Karpas-422 (cell line): ENCODE measurements around the gene SLC19A2. TPM values are rescaled to one million over a fixed set of nuclear protein-coding genes. Genes with fewer than 3 reads are reported as not detected.
"Not testable (repeated sequence)": the region's sequence is repeated elsewhere in the genome, so short reads cannot be mapped to it uniquely, and the experiment has no call there.

ENCODE experiments used
- DNase-seq: peaks from one replicate; pipeline ENCODE4 v3.0.0-alpha.2; 2015
- H2AFZ ChIP-seq: fragments of 200-600 bp; sonication (generic); 2 replicates; pipeline ENCODE4 v1.6.1; 2014; ENCODE audit warnings: antibody characterized with exemption, low read length, mixed read lengths
- H3K27ac ChIP-seq: fragments of 200-600 bp; sonication (generic); 2 replicates; pipeline ENCODE4 v1.5.1; 2014; ENCODE audit warnings: mild to moderate bottlenecking, low read length, moderate library complexity
- H3K27me3 ChIP-seq: fragments of 200-600 bp; sonication (generic); 2 replicates; pipeline ENCODE4 v1.6.1; 2014; ENCODE audit warnings: low read length, mixed read lengths
- H3K36me3 ChIP-seq: fragments of 200-600 bp; sonication (generic); 2 replicates; pipeline ENCODE4 v1.6.1; 2014; ENCODE audit warnings: low read length, mixed read lengths; ENCODE audit not compliant: insufficient read depth
- H3K4me1 ChIP-seq: fragments of 200-600 bp; sonication (generic); 2 replicates; pipeline ENCODE4 v1.6.1; 2014; ENCODE audit warnings: mild to moderate bottlenecking, low read length, mixed read lengths
- H3K4me2 ChIP-seq: fragments of 200-600 bp; sonication (generic); 2 replicates; pipeline ENCODE4 v1.6.1; 2014; ENCODE audit warnings: low read length, low read depth, mild to moderate bottlenecking; ENCODE audit not compliant: poor library complexity, severe bottlenecking
- H3K4me3 ChIP-seq: fragments of 200-600 bp; sonication (generic); 2 replicates; pipeline ENCODE4 v1.5.1; 2014; ENCODE audit warnings: mild to moderate bottlenecking, antibody characterized with exemption, low read length, mixed read lengths
- H3K79me2 ChIP-seq: fragments of 200-600 bp; sonication (generic); 2 replicates; pipeline ENCODE4 v1.6.1; 2014; ENCODE audit warnings: mild to moderate bottlenecking, low read length, mixed read lengths
- H3K9ac ChIP-seq: fragments of 200-600 bp; sonication (generic); 2 replicates; pipeline ENCODE4 v1.6.0; 2014; ENCODE audit warnings: low read length
- H3K9me2 ChIP-seq: fragments of 200-600 bp; sonication (generic), shearing (Covaris generic); replicated peaks from 2 replicates; pipeline ENCODE4 v1.6.0; 2014; ENCODE audit warnings: mild to moderate bottlenecking, low read length, moderate library complexity; ENCODE audit not compliant: insufficient read depth
- H3K9me3 ChIP-seq: fragments of 300-700, 200-600 bp; sonication (generic); 2 replicates; pipeline ENCODE4 v1.6.1; 2014; ENCODE audit warnings: low read length, mixed read lengths
- H4K20me1 ChIP-seq: fragments of 200-600 bp; sonication (generic); 2 replicates; pipeline ENCODE4 v1.6.1; 2014; ENCODE audit warnings: mild to moderate bottlenecking, antibody characterized with exemption, low read length, low read depth; ENCODE audit not compliant: insufficient read depth
- total RNA-seq: library from RNA; depleted of rRNA; stranded (reverse); fragments of >200 nt; shearing (Covaris generic); gene quantifications from 2 replicates; pipeline ENCODE4 v1.2.3, GENCODE V29; 2014; ENCODE audit warnings: low replicate concordance

Gene SLC19A2
- total RNA-seq, 1 experiment from 2014 or later = 2.3 TPM

DNA sequence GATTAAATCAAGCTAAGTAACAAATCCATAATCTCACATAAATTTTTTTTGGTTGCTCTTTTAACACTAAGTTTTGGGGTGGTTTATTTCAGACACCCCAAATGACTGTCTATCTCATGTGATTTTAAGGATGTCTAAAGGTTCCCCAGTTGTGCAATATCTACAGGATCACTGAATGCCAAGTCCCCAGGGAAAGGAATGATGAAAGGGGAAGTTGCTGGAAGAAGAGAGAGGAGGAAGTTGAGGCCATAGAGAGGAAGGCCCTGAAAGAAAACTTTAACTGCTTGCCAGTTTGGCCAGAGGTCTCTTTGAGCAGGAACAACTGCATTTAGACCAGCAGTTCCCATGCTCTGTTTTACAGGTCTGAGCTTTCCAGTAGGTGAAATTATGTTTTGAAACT is 27.5 kb upstream of the SLC19A2 start:
- H3K9me2 ChIP-seq = no peaks in the 10 kb centered on the region
- H3K27me3 ChIP-seq = no peaks in the 10 kb centered on the region
- no peak overlapping the region for H3K27ac ChIP-seq
- no peak overlapping the region for H3K4me2 ChIP-seq
- no peaks in the 10 kb centered on the region for H3K36me3 ChIP-seq
- H3K4me1 ChIP-seq = no peaks in the 10 kb centered on the region
- DNase-seq = no peak
- no peak overlapping the region for H3K4me3 ChIP-seq
- H3K9me3 ChIP-seq = no peaks in the 10 kb centered on the region
- no peak overlapping the region for H2AFZ ChIP-seq
- no peaks in the 10 kb centered on the region for H4K20me1 ChIP-seq
- H3K79me2 ChIP-seq = no peaks in the 10 kb centered on the region
- no peak overlapping the region for H3K9ac ChIP-seq

DNA sequence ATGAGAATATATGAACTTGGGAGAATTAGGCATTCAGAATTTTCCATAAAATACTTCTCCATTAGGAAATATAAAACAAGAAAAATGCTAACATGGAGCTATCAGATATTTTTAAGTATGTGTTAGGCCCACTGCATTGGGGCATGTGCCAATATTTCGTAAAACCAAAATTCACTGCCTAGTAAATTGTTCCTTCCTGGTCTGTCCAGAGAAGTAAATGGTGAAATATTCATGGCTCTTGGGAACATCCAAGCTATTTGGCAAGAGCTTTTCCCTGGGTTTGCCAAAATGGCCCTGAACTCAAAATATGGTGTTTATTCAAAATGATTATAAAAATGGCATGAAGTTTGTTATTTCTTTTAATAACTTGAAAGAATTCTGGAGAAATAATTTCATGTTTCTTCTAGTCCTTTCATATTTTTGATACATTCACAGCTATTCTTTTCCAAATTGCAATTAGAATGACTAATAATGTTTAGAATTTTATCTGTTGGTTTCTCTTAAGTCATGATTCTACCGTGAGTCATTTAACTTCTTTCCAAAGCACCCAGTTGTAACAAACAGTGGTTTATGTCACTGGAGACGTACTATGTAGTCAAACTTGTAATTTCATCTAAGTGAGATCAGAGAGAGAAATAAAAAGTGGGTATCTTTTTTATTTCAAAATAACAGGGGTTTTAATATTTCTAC is 25.7 kb upstream of the SLC19A2 start:
- no peaks in the 10 kb centered on the region for H3K9me2 ChIP-seq
- no peaks in the 10 kb centered on the region for H3K27me3 ChIP-seq
- no peaks in the 10 kb centered on the region for H3K4me1 ChIP-seq
- H3K79me2 ChIP-seq = no peaks in the 10 kb centered on the region
- H3K9me3 ChIP-seq = no peaks in the 10 kb centered on the region
- H2AFZ ChIP-seq = no peak overlapping the region
- no peak for DNase-seq
- no peak overlapping the region for H3K27ac ChIP-seq
- no peaks in the 10 kb centered on the region for H4K20me1 ChIP-seq
- H3K9ac ChIP-seq = no peak overlapping the region
- no peak overlapping the region for H3K4me3 ChIP-seq
- H3K4me2 ChIP-seq = no peak overlapping the region
- no peaks in the 10 kb centered on the region for H3K36me3 ChIP-seq

GRCh38 chr1:169510060-169510459 is 24.3 kb upstream of the SLC19A2 start:
- no peaks in the 10 kb centered on the region for H3K9me2 ChIP-seq
- no peak overlapping the region for H3K4me3 ChIP-seq
- no peak overlapping the region for H3K4me2 ChIP-seq
- no peak overlapping the region for H3K9ac ChIP-seq
- H2AFZ ChIP-seq = no peak overlapping the region
- no peaks in the 10 kb centered on the region for H3K27me3 ChIP-seq
- DNase-seq = no peak
- no peaks in the 10 kb centered on the region for H3K9me3 ChIP-seq
- no peaks in the 10 kb centered on the region for H4K20me1 ChIP-seq
- no peak overlapping the region for H3K27ac ChIP-seq
- no peaks in the 10 kb centered on the region for H3K4me1 ChIP-seq
- no peaks in the 10 kb centered on the region for H3K79me2 ChIP-seq
- no peaks in the 10 kb centered on the region for H3K36me3 ChIP-seq

DNA sequence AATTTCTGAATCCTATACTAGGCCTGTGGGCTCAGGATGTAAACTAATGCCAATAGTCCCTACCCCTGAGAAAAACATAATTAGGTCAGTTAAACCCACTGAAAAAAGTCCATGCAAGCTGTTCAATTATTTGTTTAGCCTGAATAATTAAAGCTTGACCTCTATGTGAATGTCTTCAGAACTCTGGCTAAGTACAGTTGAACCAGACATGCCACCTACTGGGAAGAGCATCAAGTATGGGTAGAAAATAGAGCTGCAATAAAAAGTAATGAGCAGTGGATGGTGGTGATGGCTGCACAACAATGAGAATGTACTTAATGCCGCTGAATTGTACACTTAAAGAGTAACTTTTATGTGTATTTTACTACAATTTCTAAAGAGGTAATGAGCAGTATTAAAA is 23.6 kb upstream of the SLC19A2 start:
- Histone ChIP-seq H3K4me1 (no peaks in the 10 kb centered on the region), H3K9me3 (no peaks in the 10 kb centered on the region), H3K36me3 (no peaks in the 10 kb centered on the region), H3K4me3 (no peak overlapping the region), H3K9ac (no peak overlapping the region), H3K27ac (no peak overlapping the region), H3K9me2 (no peaks in the 10 kb centered on the region), H3K4me2 (no peak overlapping the region), H3K27me3 (no peaks in the 10 kb centered on the region), H4K20me1 (no peaks in the 10 kb centered on the region), H2AFZ (no peak overlapping the region), H3K79me2 (no peaks in the 10 kb centered on the region)
- DNase-seq = no peak

DNA sequence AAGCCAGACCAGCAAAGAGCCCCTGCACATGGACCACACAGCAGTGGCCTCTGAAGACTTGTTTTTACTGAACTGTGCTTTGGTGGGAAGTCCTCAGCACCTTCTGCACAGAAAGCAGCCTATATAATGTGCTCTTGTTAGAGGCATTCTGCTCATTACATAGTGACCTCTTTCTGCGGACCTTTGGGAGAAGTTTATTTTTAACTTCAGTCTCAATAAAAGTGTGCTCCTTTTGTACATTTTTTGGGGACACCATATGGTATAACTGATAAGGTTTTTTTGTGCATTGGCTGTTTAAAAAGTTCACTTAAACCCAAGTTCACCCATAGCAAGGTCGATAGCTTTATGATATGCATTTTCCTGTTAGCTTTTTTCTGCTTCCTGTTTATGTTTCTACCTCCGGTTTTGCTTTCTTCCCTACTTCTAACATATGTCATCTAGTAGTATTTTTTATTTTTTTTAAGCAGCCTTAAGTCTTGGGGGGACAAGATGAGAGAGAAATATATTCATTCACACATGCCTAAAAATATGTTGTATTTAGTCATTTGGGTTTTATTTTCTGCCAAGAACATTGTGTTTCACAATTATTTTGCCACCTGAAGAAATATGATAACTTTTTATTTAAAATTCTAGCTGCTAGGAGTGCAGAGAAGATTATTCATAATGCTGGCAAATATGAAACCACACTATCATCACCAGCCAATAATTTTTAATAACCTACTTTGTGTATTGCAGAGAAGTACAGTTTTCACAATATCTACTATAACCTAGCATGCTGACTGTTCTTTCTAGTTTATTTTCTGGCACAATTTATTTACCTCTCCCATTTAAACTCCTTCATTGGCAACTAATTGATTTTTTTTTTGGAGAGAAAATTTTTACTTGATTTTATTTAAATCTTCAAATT is 22.9 kb upstream of the SLC19A2 start:
- Histone ChIP-seq H3K4me1 (no peaks in the 10 kb centered on the region), H4K20me1 (no peaks in the 10 kb centered on the region), H2AFZ (no peak overlapping the region), H3K27ac (no peak overlapping the region), H3K9ac (no peak overlapping the region), H3K79me2 (no peaks in the 10 kb centered on the region), H3K4me3 (no peak overlapping the region), H3K9me3 (no peaks in the 10 kb centered on the region), H3K36me3 (no peaks in the 10 kb centered on the region), H3K27me3 (no peaks in the 10 kb centered on the region), H3K4me2 (no peak overlapping the region), H3K9me2 (no peaks in the 10 kb centered on the region)
- DNase-seq = no peak

- H3K9me2 ChIP-seq = no peaks in the 10 kb centered on the region
- no peak overlapping the region for H3K27ac ChIP-seq
- no peak overlapping the region for H2AFZ ChIP-seq
- no peaks in the 10 kb centered on the region for H3K4me1 ChIP-seq
- no peaks in the 10 kb centered on the region for H4K20me1 ChIP-seq
- no peak for DNase-seq
- no peaks in the 10 kb centered on the region for H3K9me3 ChIP-seq
- no peaks in the 10 kb centered on the region for H3K79me2 ChIP-seq
- no peak overlapping the region for H3K4me2 ChIP-seq
- no peak overlapping the region for H3K4me3 ChIP-seq
- no peaks in the 10 kb centered on the region for H3K36me3 ChIP-seq
- no peaks in the 10 kb centered on the region for H3K27me3 ChIP-seq
- no peak overlapping the region for H3K9ac ChIP-seq
These were observed 21.7 kb upstream of the SLC19A2 start for GRCh38 chr1:169507413-169507812.

DNA sequence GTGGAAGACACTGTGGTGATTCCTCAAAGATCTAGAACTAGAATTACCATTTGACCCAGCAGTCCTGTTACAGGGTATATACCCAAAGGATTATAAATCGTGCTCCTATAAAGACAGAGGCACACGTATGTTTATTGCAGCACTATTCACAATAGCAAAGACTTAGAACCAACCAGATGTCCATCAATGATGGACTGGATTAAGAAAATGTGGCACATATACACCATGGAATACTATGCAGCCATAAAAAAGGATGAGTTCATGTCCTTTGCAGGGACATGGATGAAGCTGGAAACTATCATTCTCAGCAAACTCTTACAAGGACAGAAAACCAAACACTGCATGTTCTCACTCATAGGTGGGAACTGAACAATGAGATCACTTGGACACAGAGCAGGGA is 17.9 kb upstream of the SLC19A2 start:
- H3K27ac ChIP-seq, H3K36me3 ChIP-seq, H3K9me3 ChIP-seq, H3K9me2 ChIP-seq, H4K20me1 ChIP-seq, H3K9ac ChIP-seq, DNase-seq, H3K4me3 ChIP-seq, H3K79me2 ChIP-seq, H3K4me1 ChIP-seq, H3K4me2 ChIP-seq, H3K27me3 ChIP-seq, H2AFZ ChIP-seq: not testable (repeated sequence)

DNA sequence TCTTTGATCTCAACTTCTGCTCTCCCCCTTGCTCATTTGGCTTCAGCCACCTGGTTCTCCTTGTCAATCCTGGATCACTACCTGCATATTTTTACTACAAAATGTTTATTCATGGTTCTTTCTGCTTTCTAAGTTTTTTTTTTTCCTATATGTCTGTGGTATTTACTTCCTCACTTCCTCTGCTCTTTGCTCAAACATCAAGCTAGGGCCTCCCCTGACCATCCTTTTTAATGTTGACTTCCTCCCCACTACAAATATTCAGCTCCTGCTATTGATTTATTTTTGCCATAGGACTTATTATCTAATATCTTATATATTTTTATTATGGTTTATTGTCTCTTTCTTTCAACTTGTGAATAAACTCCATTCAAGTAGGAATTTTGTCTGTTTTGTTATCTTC is 14.1 kb upstream of the SLC19A2 start:
- H2AFZ ChIP-seq = no peak overlapping the region
- no peak overlapping the region for H3K27ac ChIP-seq
- DNase-seq = no peak

More for the DNA sequence above, 14.1 kb upstream of the SLC19A2 start:
- Histone ChIP-seq H3K79me2 (no peaks in the 10 kb centered on the region), H3K36me3 (no peaks in the 10 kb centered on the region), H4K20me1 (no peaks in the 10 kb centered on the region), H3K4me2 (no peak overlapping the region), H3K27me3 (no peaks in the 10 kb centered on the region), H3K4me1 (no peaks in the 10 kb centered on the region), H3K9me2 (no peaks in the 10 kb centered on the region), H3K9me3 (no peaks in the 10 kb centered on the region), H3K9ac (no peak overlapping the region), H3K4me3 (no peak overlapping the region)
